ENCODE data around the gene TMC1. TPM values are rescaled to one million over a fixed set of nuclear protein-coding genes. Genes with fewer than 3 reads are reported as not detected.
"Not testable (repeated sequence)": the region's sequence is repeated elsewhere in the genome, so short reads cannot be mapped to it uniquely, and the experiment has no call there.

The TMC1 gene
- total RNA-seq, 3 donors from 2014 or later: 0.17 to 0.77 (median 0.19) TPM

DNA sequence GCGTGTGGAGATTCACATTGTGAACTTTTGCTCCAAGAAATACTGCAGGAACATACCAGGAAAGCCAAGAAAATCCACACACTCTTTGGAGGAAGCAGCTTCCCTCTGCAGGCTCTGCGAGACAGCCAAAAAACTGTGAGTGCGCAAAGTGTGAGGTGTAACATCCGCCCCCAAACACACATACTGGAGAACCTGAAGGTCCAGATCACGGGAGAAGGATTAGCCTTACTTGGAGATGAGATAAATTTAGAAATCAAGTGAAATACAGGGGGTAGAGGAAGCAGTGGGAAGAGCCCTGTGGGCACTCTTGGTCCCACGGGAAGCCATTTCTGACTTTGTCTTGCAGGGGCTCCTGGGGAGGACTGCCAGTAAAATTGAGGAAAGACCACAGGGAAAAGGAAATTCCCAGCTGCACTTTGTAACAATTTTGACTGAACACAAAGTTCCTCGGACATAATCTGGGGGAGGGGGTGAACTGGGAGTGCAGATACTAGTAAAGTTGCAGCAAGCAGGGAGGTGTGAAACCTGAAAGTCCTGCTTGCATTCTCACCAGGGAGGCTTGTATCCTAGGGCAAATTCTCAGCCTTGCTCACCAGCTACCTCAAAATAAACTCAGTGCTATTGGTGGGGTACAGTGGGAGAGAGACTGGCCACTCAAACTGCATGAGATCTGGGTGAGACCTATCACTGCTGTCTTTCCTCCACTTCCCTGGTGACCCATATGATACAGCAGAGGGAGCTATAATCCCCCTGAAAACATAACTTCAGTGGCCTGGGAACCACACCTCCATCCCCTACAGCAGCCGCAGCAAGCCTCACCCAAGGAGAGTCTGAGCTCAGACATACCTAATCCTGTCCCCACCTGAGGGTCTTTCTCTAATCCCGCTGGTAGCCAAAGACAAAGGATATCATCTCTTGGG lies 322.4 kb downstream of the TMC1 start:
- H3K9me3 ChIP-seq: peaks cover 13% of the 10 kb centered on the region
- TF ChIP-seq, protein P1, sequence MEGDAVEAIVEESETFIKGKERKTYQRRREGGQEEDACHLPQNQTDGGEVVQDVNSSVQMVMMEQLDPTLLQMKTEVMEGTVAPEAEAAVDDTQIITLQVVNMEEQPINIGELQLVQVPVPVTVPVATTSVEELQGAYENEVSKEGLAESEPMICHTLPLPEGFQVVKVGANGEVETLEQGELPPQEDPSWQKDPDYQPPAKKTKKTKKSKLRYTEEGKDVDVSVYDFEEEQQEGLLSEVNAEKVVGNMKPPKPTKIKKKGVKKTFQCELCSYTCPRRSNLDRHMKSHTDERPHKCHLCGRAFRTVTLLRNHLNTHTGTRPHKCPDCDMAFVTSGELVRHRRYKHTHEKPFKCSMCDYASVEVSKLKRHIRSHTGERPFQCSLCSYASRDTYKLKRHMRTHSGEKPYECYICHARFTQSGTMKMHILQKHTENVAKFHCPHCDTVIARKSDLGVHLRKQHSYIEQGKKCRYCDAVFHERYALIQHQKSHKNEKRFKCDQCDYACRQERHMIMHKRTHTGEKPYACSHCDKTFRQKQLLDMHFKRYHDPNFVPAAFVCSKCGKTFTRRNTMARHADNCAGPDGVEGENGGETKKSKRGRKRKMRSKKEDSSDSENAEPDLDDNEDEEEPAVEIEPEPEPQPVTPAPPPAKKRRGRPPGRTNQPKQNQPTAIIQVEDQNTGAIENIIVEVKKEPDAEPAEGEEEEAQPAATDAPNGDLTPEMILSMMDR (IDR thresholded peaks at IDR 0.05): no peak

DNA sequence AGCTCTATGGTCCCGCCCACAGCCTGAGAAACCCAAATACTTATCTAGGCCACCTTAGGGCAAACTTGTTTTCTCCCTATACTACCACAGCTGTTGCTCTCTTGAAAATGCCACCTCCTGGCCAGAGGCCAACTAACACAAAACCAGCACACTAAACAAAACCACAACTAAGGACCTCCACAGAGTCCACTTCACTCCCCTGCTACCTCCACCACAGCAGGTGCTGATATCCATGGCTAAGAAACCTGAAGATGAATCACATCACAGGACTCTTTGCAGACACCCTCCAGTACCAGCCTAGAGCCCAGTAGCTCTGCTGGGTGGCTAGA lies 323.0 kb downstream of the TMC1 start:
- H3K4me1 ChIP-seq (ENCODE audit: low read depth): no peaks in the 10 kb centered on the region
- intact Hi-C loops (cut with DNase I, micrococcal nuclease): no loop called here
- DNase-seq: no peak
- H3K36me3 ChIP-seq (ENCODE audit: low read depth): no peaks in the 10 kb centered on the region
- TF ChIP-seq, protein P1 (IDR thresholded peaks at IDR 0.05): no peak
- ATAC-seq: no peak
- H3K4me3 ChIP-seq: no peak overlapping the region
- peaks cover 13% of the 10 kb centered on the region for H3K9me3 ChIP-seq

More for the DNA sequence above, 322.4 kb downstream of the TMC1 start:
- intact Hi-C loops (cut with DNase I, micrococcal nuclease): no loop called here
- ATAC-seq: peak; percentile 26
- no peaks in the 10 kb centered on the region for H3K4me1 ChIP-seq (ENCODE audit: low read depth)
- no peak overlapping the region for H3K4me3 ChIP-seq
- DNase-seq: no peak
- H3K36me3 ChIP-seq (ENCODE audit: low read depth): no peaks in the 10 kb centered on the region

DNA sequence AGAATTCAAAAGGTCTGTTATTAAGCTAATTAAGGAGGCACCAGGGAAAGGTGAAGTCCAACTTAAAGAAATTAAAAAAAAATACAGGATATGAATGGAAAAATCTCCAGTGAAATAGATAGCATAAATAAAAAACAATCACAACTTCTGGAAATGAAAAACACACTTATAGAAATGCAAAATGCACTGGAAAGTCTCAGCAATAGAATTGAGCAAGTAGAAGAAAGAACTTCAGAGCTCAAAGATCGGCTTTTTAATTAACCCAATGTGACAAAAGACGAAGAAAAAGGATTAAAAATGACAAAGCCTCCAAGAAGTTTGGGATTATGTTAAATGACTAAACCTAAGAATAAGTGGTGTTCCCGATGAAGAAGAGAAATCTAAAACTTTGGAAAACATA lies 323.6 kb downstream of the TMC1 start:
- H3K4me3 ChIP-seq; ATAC-seq; intact Hi-C loops (cut with DNase I, micrococcal nuclease); H3K4me1 ChIP-seq (ENCODE audit: low read depth); DNase-seq; H3K36me3 ChIP-seq (ENCODE audit: low read depth): not testable (repeated sequence)
- H3K9me3 ChIP-seq: peaks cover 13% of the 10 kb centered on the region

DNA sequence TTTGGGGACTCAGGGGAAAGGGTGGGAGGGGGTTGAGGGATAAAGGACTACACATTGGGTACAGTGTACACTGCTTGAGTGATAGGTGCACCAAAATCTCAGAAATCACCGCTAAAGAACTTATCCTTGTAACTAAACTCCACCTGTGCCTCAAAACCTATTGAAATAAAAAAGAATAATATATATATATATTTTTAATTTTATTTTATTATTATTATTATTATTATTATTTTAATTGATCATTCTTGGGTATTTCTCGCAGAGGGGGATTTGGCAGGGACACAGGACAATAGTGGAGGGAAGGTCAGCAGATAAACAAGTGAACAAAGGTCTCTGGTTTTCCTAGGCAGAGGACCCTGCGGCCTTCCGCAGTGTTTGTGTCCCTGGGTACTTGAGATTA lies 328.8 kb downstream of the TMC1 start:
- H3K36me3 ChIP-seq (ENCODE audit: low read depth); H3K4me3 ChIP-seq; H3K4me1 ChIP-seq (ENCODE audit: low read depth); H3K9me3 ChIP-seq; ATAC-seq; DNase-seq: not testable (repeated sequence)
- intact Hi-C loops (cut with DNase I, micrococcal nuclease): loop anchor here (10.0 kb wide), 2 partner anchors 235 to 335 kb away; no protein-coding TSS in a partner anchor

DNA sequence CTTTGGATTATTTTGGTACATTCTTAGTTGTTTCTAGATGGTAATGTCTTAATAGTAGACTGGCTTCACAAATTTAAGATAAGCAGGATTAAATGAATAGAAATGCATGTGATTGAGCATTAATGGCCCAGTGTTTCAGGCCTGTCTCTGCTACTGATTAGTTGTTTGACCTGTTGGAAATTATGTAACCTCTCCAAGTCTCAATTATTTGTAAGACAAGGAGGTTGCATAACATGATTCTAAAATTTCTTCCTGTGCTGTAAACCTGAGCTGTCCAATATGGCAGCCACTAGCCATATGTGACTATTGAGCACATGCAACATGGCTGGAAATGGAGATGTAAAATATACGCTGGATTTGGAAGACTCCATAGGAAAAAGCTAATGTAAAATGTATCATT lies 333.9 kb downstream of the TMC1 start:
- no peaks in the 10 kb centered on the region for H3K4me1 ChIP-seq (ENCODE audit: low read depth)
- intact Hi-C loops (cut with DNase I, micrococcal nuclease): loop anchor here (10.0 kb wide), 2 partner anchors 229 to 329 kb away; no protein-coding TSS in a partner anchor
- TF ChIP-seq, protein P1 (IDR thresholded peaks at IDR 0.05): no peak
- H3K4me3 ChIP-seq: no peak overlapping the region
- H3K9me3 ChIP-seq: no peaks in the 10 kb centered on the region
- DNase-seq: no peak
- H3K36me3 ChIP-seq (ENCODE audit: low read depth): no peaks in the 10 kb centered on the region
- ATAC-seq: no peak

DNA sequence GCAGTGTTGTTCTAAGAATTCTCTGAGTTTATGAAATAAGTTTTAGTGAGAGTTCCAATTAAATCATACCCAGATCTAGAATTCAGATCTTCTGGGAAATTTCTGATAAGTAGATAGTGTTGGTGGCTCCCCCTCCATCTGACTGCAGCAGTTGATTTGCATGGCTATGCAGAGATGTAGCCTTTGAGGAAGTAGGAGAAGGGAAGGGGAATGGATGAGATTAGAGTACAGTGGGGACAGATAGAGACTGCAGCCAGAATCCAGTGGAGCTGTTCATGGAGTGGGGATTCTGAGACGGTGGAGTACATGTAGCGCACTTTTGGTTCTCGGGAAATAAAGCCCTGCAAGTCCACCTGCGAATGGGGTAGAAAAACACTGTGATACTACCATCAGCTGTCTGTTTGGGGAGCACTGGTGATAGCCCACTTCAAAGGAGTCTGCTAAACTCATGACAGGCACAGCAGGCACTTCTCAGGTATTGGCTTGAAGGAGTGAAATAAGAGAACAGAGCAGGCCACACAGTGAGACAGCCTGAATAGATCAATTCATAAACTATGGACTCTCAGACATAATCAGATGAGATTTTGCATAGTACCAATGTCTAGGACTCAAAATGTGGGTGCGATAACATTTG lies 334.6 kb downstream of the TMC1 start:
- no peak for ATAC-seq

More for the DNA sequence above, 334.6 kb downstream of the TMC1 start:
- intact Hi-C loops (cut with DNase I, micrococcal nuclease): loop anchor here (10.0 kb wide), 2 partner anchors 229 to 329 kb away; no protein-coding TSS in a partner anchor
- no peak for DNase-seq
- no peaks in the 10 kb centered on the region for H3K36me3 ChIP-seq (ENCODE audit: low read depth)
- H3K4me1 ChIP-seq (ENCODE audit: low read depth): no peaks in the 10 kb centered on the region
- TF ChIP-seq, protein P1 (IDR thresholded peaks at IDR 0.05): no peak
- H3K9me3 ChIP-seq: no peaks in the 10 kb centered on the region
- H3K4me3 ChIP-seq: no peak overlapping the region
